ENCODE results near the gene RFC5.
"Not testable (repeated sequence)": the region's sequence is repeated elsewhere in the genome, so short reads cannot be mapped to it uniquely, and the experiment has no call there.

The RFC5 gene

GRCh38 chr12:118070650-118071049 is 54.1 kb downstream of the RFC5 start:
- no peak for DNase-seq (ENCODE audit: low read depth in 1 of 2, low spot score in 1 of 2)

GRCh38 chr12:118073768-118074167 is 57.3 kb downstream of the RFC5 start:
- no peak for DNase-seq (ENCODE audit: low read depth in 1 of 2, low spot score in 1 of 2)

GRCh38 chr12:118081521-118081920 is 65.0 kb downstream of the RFC5 start:
- DNase-seq (ENCODE audit: low read depth in 1 of 2, low spot score in 1 of 2) = not testable (repeated sequence)

Measured in activated CD4-positive, alpha-beta T cell treated with anti-CD3 and anti-CD28 coated beads, Interleukin-2, amount 50 U/mL, for 24 hours (primary cell).